ENCODE data around the gene PHF13. TPM values are rescaled to one million over a fixed set of nuclear protein-coding genes. Genes with fewer than 3 reads are reported as not detected.

The PHF13 gene
- total and polyA plus RNA-seq, 9 of the 15 experiments (the other 6 are each of a cell fraction or from before 2014, with no cell fraction given) = 1.8 to 36.1 (median 11.7) TPM

- TF ChIP-seq, protein P1, sequence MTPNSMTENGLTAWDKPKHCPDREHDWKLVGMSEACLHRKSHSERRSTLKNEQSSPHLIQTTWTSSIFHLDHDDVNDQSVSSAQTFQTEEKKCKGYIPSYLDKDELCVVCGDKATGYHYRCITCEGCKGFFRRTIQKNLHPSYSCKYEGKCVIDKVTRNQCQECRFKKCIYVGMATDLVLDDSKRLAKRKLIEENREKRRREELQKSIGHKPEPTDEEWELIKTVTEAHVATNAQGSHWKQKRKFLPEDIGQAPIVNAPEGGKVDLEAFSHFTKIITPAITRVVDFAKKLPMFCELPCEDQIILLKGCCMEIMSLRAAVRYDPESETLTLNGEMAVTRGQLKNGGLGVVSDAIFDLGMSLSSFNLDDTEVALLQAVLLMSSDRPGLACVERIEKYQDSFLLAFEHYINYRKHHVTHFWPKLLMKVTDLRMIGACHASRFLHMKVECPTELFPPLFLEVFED (CRISPR knock-in tag; conservative IDR thresholded peaks at IDR 0.05) = no peak
- TF ChIP-seq ATF7 (IDR thresholded peaks at IDR 0.05) = no peak
- peak; percentile 42 for TF ChIP-seq CCNT2 (IDR thresholded peaks at IDR 0.05; ENCODE audit: borderline replicate concordance, extremely low read depth, insufficient read length, low read depth, low read length)
- TF ChIP-seq, protein P2, sequence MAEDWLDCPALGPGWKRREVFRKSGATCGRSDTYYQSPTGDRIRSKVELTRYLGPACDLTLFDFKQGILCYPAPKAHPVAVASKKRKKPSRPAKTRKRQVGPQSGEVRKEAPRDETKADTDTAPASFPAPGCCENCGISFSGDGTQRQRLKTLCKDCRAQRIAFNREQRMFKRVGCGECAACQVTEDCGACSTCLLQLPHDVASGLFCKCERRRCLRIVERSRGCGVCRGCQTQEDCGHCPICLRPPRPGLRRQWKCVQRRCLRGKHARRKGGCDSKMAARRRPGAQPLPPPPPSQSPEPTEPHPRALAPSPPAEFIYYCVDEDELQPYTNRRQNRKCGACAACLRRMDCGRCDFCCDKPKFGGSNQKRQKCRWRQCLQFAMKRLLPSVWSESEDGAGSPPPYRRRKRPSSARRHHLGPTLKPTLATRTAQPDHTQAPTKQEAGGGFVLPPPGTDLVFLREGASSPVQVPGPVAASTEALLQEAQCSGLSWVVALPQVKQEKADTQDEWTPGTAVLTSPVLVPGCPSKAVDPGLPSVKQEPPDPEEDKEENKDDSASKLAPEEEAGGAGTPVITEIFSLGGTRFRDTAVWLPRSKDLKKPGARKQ (CRISPR knock-in tag; IDR thresholded peaks at IDR 0.05) = no peak
- TF ChIP-seq MAFF (IDR thresholded peaks at IDR 0.05; ENCODE audit: low read length) = no peak
- TF ChIP-seq FOXK2 (conservative IDR thresholded peaks at IDR 0.05 in 1 of 2, IDR thresholded peaks at IDR 0.05 in 1 of 2; ENCODE audit: low read depth in 2 of 2) = no peak
- TF ChIP-seq TFAM (CRISPR knock-in tag; conservative IDR thresholded peaks at IDR 0.05) = no peak
- no peak for TF ChIP-seq ZNF324 (CRISPR knock-in tag; IDR thresholded peaks at IDR 0.05)
- no peak for TF ChIP-seq RREB1 (CRISPR knock-in tag; IDR thresholded peaks at IDR 0.05)
- no peak for TF ChIP-seq ZKSCAN8 (CRISPR knock-in tag; IDR thresholded peaks at IDR 0.05)
- no peak for TF ChIP-seq HOXB6 (CRISPR knock-in tag; IDR thresholded peaks at IDR 0.05; ENCODE audit: borderline replicate concordance)
- TF ChIP-seq ADNP (tag; IDR thresholded peaks at IDR 0.05) = no peak
- no peak for TF ChIP-seq RBM17 (IDR thresholded peaks at IDR 0.05; ENCODE audit: borderline replicate concordance, low read depth, low read length)
- TF ChIP-seq ZNF584 (CRISPR knock-in tag; IDR thresholded peaks at IDR 0.05; ENCODE audit: low read depth) = no peak
- TF ChIP-seq ZZZ3 (IDR thresholded peaks at IDR 0.05) = no peak
- TF ChIP-seq HEY1 (CRISPR knock-in tag; IDR thresholded peaks at IDR 0.05; ENCODE audit: borderline replicate concordance) = no peak
- no peak for TF ChIP-seq NR1H2 (CRISPR knock-in tag; IDR thresholded peaks at IDR 0.05)
- TF ChIP-seq BHLHE40 (IDR thresholded peaks at IDR 0.05; ENCODE audit: low read length) = no peak
- no peak for TF ChIP-seq HNRNPUL1 (IDR thresholded peaks at IDR 0.05; ENCODE audit: low read length)
These were observed 1.6 kb downstream of the PHF13 start (continued) for GRCh38 chr1:6614929-6615785.

Data from K562 (cell line).